HG02759 (cell line): ENCODE results near the gene MGA.

Source experiments
- ATAC-seq: cut with Tn5 transposase; IDR thresholded peaks from one replicate; pipeline ENCODE4 v1.9.1; 2021; ENCODE audit warnings: mild to moderate bottlenecking, moderate library complexity; ENCODE audit not compliant: unreplicated experiment

The MGA gene

GRCh38 chr15:41780266-41780665, 120.1 kb downstream of the MGA start:
- ATAC-seq = no peak

- ATAC-seq = no peak
Measured at GRCh38 chr15:41780727-41781126, 120.5 kb downstream of the MGA start.

GRCh38 chr15:41782371-41783282, 122.4 kb downstream of the MGA start:
- peak; percentile 58 for ATAC-seq

- no peak for ATAC-seq
Measured at GRCh38 chr15:41783296-41783695, 123.1 kb downstream of the MGA start.

GRCh38 chr15:41788262-41788661, 128.1 kb downstream of the MGA start:
- ATAC-seq = no peak

- ATAC-seq = no peak
Measured at GRCh38 chr15:41789236-41789635, 129.0 kb downstream of the MGA start.

- no peak for ATAC-seq
Measured at GRCh38 chr15:41789662-41790061, 129.5 kb downstream of the MGA start.

- no peak for ATAC-seq
Measured at GRCh38 chr15:41790169-41790568, 130.0 kb downstream of the MGA start.

GRCh38 chr15:41790756-41791546, 130.7 kb downstream of the MGA start:
- ATAC-seq = no peak

- no peak for ATAC-seq
Measured at GRCh38 chr15:41791547-41791937, 131.3 kb downstream of the MGA start.

- ATAC-seq = no peak
Measured at GRCh38 chr15:41792000-41792637, 131.9 kb downstream of the MGA start.

GRCh38 chr15:41794081-41794480, 133.9 kb downstream of the MGA start:
- no peak for ATAC-seq

- ATAC-seq = no peak
Measured at GRCh38 chr15:41795996-41796856, 136.0 kb downstream of the MGA start.

GRCh38 chr15:41797201-41797944, 137.2 kb downstream of the MGA start:
- no peak for ATAC-seq

GRCh38 chr15:41798607-41799487, 138.6 kb downstream of the MGA start:
- no peak for ATAC-seq

GRCh38 chr15:41799488-41799805, 139.2 kb downstream of the MGA start:
- no peak for ATAC-seq

GRCh38 chr15:41801185-41801584, 141.0 kb downstream of the MGA start:
- no peak for ATAC-seq

- ATAC-seq = no peak
Measured at GRCh38 chr15:41801850-41802455, 141.7 kb downstream of the MGA start.

GRCh38 chr15:41804361-41804760, 144.2 kb downstream of the MGA start:
- ATAC-seq = no peak
